Neural cell (in vitro differentiated cells): Measurements from ENCODE around the gene DCTD.

ENCODE experiments used
- CTCF ChIP-seq: fragments of 450-650 bp; IDR thresholded peaks from 2 replicates; pipeline ENCODE4 v1.5.1; 2014; ENCODE audit warnings: antibody characterized with exemption, mild to moderate bottlenecking, moderate library complexity; ENCODE audit not compliant: poor library complexity, severe bottlenecking
- EP300 ChIP-seq: fragments of 450-650 bp; conservative IDR thresholded peaks from 2 replicates; pipeline ENCODE4 v1.6.1; 2014; ENCODE audit warnings: antibody characterized with exemption, mild to moderate bottlenecking, moderate library complexity; ENCODE audit not compliant: poor library complexity, severe bottlenecking
- EZH2 ChIP-seq: fragments of 200-600, 300-800 bp; shearing (Covaris generic), sonication (generic); IDR thresholded peaks from 2 replicates; pipeline ENCODE4 v1.6.1; 2014; ENCODE audit warnings: antibody characterized with exemption, low read length, borderline replicate concordance, mild to moderate bottlenecking; ENCODE audit not compliant: insufficient read depth, poor library complexity, severe bottlenecking
- MXI1 ChIP-seq: fragments of 450-650 bp; conservative IDR thresholded peaks from 2 replicates; pipeline ENCODE4 v1.6.1; 2014; ENCODE audit warnings: antibody characterized with exemption, mild to moderate bottlenecking; ENCODE audit not compliant: poor library complexity, severe bottlenecking
- POLR2AphosphoS5 ChIP-seq: IDR thresholded peaks from 2 replicates; pipeline ENCODE4 v1.6.1; 2012
- RAD21 ChIP-seq: fragments of 450-650 bp; conservative IDR thresholded peaks from 2 replicates; pipeline ENCODE4 v1.6.1; 2014; ENCODE audit warnings: antibody characterized with exemption, mild to moderate bottlenecking, moderate library complexity
- REST ChIP-seq: IDR thresholded peaks from 2 replicates; pipeline ENCODE4 v1.6.1; 2012; ENCODE audit warnings: borderline replicate concordance
- SMC3 ChIP-seq: fragments of 450-650 bp; conservative IDR thresholded peaks from 2 replicates; pipeline ENCODE4 v1.6.1; 2014; ENCODE audit warnings: antibody characterized with exemption, mild to moderate bottlenecking, moderate library complexity; ENCODE audit not compliant: poor library complexity
- TAF1 ChIP-seq: IDR thresholded peaks from 2 replicates; pipeline ENCODE4 v1.6.1; 2012; ENCODE audit warnings: low read depth

GRCh38 chr4:182846036-182846435 lies 71.2 kb downstream of the DCTD start:
- TF ChIP-seq POLR2AphosphoS5 (no peak), TAF1 (no peak), CTCF (no peak), EZH2 (no peak), SMC3 (no peak), REST (no peak), EP300 (no peak), RAD21 (no peak), MXI1 (no peak)
